Measurements from ENCODE around the gene ZC3H13.

ZC3H13 gene

DNA sequence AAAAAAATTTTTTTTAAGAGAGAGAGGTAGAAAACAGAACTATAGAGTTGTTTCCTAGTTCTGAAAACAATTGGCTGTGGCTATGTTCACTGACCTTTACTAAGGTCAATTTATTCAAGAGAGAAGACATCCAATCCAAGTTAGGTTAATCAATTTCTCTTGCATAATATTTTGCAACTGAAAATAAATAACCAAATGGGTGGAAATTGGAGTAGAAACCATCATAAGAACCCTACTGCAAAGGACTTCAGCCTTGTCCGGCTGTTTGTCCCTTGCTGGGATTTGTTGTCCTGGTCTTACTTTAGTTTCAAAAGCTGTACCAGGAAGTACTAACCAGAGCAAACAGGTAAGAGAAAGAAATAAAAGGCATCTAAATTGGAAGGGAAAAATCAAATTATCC lies 23.3 kb upstream of the ZC3H13 start:
- Mint-ChIP-seq H3K27me3 (ENCODE audit: low read depth) (peaks cover 4% of the 10 kb centered on the region), H3K27ac (no peak overlapping the region), H3K4me1 (no peaks in the 10 kb centered on the region), H3K4me3 (no peak overlapping the region), H3K36me3 (ENCODE audit: low read depth) (no peaks in the 10 kb centered on the region), H3K9me3 (peaks cover 2% of the 10 kb centered on the region)
- TF ChIP-seq, protein P1, sequence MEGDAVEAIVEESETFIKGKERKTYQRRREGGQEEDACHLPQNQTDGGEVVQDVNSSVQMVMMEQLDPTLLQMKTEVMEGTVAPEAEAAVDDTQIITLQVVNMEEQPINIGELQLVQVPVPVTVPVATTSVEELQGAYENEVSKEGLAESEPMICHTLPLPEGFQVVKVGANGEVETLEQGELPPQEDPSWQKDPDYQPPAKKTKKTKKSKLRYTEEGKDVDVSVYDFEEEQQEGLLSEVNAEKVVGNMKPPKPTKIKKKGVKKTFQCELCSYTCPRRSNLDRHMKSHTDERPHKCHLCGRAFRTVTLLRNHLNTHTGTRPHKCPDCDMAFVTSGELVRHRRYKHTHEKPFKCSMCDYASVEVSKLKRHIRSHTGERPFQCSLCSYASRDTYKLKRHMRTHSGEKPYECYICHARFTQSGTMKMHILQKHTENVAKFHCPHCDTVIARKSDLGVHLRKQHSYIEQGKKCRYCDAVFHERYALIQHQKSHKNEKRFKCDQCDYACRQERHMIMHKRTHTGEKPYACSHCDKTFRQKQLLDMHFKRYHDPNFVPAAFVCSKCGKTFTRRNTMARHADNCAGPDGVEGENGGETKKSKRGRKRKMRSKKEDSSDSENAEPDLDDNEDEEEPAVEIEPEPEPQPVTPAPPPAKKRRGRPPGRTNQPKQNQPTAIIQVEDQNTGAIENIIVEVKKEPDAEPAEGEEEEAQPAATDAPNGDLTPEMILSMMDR (IDR thresholded peaks at IDR 0.05; ENCODE audit: unreplicated experiment in 3 of 3): no peak

- Mint-ChIP-seq H3K27ac (no peak overlapping the region), H3K36me3 (ENCODE audit: low read depth) (no peaks in the 10 kb centered on the region), H3K4me3 (no peak overlapping the region), H3K27me3 (ENCODE audit: low read depth) (no peaks in the 10 kb centered on the region), H3K9me3 (peaks cover 2% of the 10 kb centered on the region), H3K4me1 (no peaks in the 10 kb centered on the region)
- TF ChIP-seq, protein P1 (IDR thresholded peaks at IDR 0.05; ENCODE audit: unreplicated experiment in 3 of 3): no peak
Measured at GRCh38 chr13:46071590-46072249, 19.2 kb upstream of the ZC3H13 start.

- H3K4me1 Mint-ChIP-seq: no peaks in the 10 kb centered on the region
- no peak overlapping the region for H3K27ac Mint-ChIP-seq
- no peaks in the 10 kb centered on the region for H3K9me3 Mint-ChIP-seq
- TF ChIP-seq, protein P1 (IDR thresholded peaks at IDR 0.05; ENCODE audit: unreplicated experiment in 3 of 3): no peak
- H3K36me3 Mint-ChIP-seq (ENCODE audit: low read depth): no peaks in the 10 kb centered on the region
- H3K4me3 Mint-ChIP-seq: no peak overlapping the region
- no peaks in the 10 kb centered on the region for H3K27me3 Mint-ChIP-seq (ENCODE audit: low read depth)
Measured at GRCh38 chr13:46063292-46063691, 10.7 kb upstream of the ZC3H13 start.

DNA sequence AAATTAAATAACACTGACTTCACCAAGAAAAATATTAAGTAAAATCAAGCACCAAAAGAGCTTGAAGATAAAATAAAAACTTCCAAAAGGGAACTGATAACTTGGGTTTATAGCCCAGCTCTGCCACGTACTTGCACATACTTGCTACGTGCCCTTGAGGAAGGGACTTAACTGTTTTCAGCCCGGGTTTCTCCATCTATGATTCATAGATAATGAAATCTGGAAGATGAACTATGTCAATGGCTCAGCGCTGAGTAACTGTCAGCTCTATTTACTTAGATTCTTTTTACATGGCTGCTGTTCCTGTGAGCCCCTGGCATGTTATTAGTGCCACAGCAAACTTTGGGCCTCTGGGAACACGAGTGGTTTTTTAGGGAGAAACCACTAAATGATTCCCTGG lies 9.6 kb upstream of the ZC3H13 start:
- H3K4me1 Mint-ChIP-seq: no peaks in the 10 kb centered on the region
- H3K9me3 Mint-ChIP-seq: no peaks in the 10 kb centered on the region
- no peak overlapping the region for H3K4me3 Mint-ChIP-seq
- no peaks in the 10 kb centered on the region for H3K27me3 Mint-ChIP-seq (ENCODE audit: low read depth)
- no peak overlapping the region for H3K27ac Mint-ChIP-seq
- H3K36me3 Mint-ChIP-seq (ENCODE audit: low read depth): no peaks in the 10 kb centered on the region
- TF ChIP-seq, protein P1 (IDR thresholded peaks at IDR 0.05; ENCODE audit: unreplicated experiment in 3 of 3): no peak

- Mint-ChIP-seq H3K4me3 (no peak overlapping the region), H3K27ac (no peak overlapping the region), H3K36me3 (ENCODE audit: low read depth) (no peaks in the 10 kb centered on the region), H3K9me3 (no peaks in the 10 kb centered on the region), H3K27me3 (ENCODE audit: low read depth) (no peaks in the 10 kb centered on the region), H3K4me1 (no peaks in the 10 kb centered on the region)
- TF ChIP-seq, protein P1 (IDR thresholded peaks at IDR 0.05; ENCODE audit: unreplicated experiment in 3 of 3): no peak
Measured at GRCh38 chr13:46059405-46059804, 6.9 kb upstream of the ZC3H13 start.

- Mint-ChIP-seq H3K27ac (no peak overlapping the region), H3K36me3 (ENCODE audit: low read depth) (no peaks in the 10 kb centered on the region), H3K27me3 (ENCODE audit: low read depth) (no peaks in the 10 kb centered on the region), H3K4me1 (peaks cover 5% of the 10 kb centered on the region), H3K4me3 (no peak overlapping the region), H3K9me3 (no peaks in the 10 kb centered on the region)
- TF ChIP-seq, protein P1 (IDR thresholded peaks at IDR 0.05; ENCODE audit: unreplicated experiment in 3 of 3): no peak
Measured at GRCh38 chr13:46058268-46058667, 5.7 kb upstream of the ZC3H13 start.
